Measurements from ENCODE around the gene PAGR1. TPM values are rescaled to one million over a fixed set of nuclear protein-coding genes. Genes with fewer than 3 reads are reported as not detected.
"Not testable (repeated sequence)": the region's sequence is repeated elsewhere in the genome, so short reads cannot be mapped to it uniquely, and the experiment has no call there.

The PAGR1 gene
- total RNA-seq, 1 donor from 2014 or later = 13.2 TPM

DNA sequence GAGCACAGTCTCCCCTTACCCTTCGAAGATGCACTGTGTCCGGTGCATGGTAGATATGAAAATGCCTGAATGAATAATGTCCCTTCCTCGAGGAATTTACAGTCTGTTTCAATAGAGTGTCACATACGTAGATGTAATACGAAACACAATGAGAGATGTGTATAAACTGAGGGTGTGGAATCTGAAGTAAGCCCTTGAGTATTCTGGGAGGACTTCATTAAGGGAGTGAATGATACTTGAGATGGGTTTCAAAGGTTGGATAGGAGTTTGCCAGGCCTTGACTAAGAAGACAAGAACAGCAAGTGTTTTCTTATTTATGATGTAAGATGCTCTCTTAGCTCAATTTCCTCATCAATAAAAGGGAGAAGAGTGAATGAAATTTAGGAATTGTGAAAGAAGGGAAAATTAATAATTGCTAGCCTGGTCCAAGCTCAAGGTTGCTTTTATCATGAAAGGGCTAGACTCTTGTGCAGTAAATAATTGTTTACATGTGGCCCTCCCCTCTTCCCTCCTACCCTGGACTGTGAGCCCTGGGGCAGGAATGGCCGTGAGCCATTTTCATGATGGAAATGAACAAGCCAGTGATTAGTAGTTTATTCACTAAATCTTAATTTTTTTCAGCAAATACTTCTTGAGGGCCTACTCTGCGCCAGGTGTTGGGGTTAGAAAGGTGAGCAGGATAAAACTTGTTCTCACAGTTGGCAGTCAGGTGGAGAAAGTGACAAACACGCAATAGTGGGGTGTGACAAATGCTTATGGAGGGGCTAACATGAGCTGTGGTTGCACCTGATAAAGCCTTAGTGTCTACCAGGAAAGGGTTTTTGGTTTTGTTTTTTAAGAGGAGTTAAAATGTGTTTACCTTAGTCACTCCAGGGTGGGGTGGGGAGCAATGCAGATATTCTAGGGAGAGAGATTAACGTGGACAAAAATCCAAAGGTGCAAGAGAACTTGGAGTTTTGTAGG, 23.8 kb upstream of the PAGR1 start:
- no peak for DNase-seq (ENCODE audit: low read depth in 2 of 2)

DNA sequence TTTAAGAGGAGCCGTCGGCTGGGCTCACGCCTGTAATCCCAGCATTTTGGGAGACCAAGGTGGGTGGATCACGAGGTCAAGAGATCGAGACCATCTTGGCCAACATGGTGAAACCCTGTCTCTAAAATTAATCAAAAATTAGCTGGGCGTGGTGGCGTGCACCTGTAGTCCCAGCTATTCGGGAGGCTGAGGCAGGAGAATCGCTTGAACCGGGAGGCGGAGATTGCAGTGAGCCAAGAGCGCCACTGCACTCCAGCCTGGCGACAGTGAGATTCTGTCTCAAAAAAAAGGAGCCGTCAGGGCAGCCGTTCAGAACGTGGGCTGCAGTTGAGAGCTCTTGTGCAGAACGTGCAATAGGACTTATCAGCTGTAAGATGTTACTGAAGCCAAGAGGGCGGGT, 22.8 kb upstream of the PAGR1 start:
- not testable (repeated sequence) for DNase-seq (ENCODE audit: low read depth in 2 of 2)

DNA sequence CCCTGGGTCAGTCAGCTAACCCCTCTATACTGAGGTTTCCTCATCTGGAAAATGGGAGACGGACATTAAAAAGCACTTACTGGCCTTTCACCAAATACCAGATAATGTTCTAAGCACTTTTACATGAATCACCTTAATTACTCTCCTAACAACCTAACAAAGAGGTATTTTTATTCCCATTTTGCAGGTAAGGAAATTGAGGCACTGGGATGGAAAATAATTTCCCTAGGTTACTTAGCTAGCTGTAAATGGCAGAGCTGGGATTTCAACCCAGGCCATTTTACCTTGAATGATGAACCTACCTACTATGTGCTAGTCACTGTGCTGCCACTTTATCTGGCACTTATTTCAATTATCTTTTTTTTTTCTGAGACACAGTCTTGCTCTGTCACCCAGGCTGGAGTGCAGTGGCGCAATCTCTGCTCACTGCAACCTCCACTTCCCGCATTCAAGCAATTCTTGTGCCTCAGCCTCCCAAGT, 21.7 kb upstream of the PAGR1 start:
- no peak for DNase-seq (ENCODE audit: low read depth in 2 of 2)

DNA sequence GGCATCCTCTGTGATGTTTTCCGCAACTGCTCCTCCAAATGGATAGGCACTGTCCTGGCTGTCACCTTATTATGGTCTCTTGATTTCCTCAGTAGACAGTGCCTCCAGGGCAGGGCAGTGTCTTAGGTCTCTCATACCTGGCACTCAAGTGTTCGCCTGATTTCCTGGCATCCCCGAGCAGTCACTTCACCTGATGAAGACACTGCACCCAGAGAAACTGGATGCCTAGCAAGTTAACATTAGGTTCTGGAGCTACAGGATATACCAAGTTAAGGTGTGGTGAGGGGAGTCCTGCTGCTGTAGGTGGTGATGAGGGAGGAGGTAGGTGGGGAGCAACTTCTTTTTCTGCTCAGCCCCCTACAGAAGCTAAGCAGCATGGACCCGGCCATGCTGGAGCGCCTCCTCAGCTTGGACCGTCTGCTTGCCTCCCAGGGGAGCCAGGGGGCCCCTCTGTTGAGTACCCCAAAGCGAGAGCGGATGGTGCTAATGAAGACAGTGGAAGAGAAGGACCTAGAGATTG, 13.5 kb upstream of the PAGR1 start:
- no peak for DNase-seq (ENCODE audit: low read depth in 2 of 2)

DNA sequence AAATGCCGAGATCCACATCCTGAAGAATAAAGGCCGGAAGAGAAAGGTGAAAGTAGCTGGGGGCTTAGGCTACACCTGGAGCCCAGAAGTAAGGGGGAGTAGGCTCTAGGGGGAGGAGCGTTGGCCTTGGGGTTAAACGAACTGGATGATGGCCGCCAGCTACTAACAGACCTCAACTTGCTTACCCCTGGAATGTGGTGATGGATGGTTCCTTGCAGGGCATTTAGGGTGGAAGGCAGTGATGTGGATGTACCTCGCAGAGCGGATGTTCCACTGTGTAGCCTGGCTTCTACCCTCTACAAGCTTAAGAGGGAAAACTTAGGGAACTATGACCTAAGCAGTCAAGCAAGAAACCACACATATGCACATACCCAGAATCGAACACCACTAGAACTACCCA, 11.9 kb upstream of the PAGR1 start:
- no peak for DNase-seq (ENCODE audit: low read depth in 2 of 2)

DNA sequence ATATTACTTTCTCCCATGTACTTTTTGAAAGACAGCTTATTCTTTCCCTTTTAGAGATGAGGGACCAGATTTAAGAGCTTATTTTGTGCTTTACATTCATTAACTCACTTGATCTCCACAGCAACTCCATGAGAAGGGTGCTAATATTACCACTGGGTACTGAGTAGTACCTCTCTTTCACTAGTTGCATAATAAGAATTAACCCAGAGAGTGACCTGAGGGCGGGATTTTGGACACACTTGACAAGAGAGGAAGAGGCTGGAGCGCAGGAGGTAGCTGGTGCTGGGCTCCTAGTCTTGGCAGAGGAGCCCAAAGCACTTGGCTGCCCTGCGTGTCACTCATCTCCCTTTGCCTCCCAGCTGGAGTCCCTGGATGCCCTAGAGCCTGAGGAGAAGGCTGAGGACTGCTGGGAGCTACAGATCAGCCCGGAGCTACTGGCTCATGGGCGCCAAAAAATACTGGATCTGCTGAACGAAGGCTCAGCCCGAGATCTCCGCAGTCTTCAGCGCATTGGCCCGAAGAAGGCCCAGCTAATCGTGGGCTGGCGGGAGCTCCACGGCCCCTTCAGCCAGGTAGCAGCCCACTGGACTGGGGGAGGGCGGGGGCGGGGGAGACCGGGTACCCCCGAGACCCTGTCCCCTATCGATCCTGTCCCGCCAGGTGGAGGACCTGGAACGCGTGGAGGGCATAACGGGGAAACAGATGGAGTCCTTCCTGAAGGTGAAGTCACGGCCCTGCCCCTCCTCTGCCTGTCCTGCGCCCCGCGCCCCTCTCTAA, 11.3 kb upstream of the PAGR1 start:
- peak in 1 of 2 donors; percentile 26 for DNase-seq (ENCODE audit: low read depth in 2 of 2)

DNA sequence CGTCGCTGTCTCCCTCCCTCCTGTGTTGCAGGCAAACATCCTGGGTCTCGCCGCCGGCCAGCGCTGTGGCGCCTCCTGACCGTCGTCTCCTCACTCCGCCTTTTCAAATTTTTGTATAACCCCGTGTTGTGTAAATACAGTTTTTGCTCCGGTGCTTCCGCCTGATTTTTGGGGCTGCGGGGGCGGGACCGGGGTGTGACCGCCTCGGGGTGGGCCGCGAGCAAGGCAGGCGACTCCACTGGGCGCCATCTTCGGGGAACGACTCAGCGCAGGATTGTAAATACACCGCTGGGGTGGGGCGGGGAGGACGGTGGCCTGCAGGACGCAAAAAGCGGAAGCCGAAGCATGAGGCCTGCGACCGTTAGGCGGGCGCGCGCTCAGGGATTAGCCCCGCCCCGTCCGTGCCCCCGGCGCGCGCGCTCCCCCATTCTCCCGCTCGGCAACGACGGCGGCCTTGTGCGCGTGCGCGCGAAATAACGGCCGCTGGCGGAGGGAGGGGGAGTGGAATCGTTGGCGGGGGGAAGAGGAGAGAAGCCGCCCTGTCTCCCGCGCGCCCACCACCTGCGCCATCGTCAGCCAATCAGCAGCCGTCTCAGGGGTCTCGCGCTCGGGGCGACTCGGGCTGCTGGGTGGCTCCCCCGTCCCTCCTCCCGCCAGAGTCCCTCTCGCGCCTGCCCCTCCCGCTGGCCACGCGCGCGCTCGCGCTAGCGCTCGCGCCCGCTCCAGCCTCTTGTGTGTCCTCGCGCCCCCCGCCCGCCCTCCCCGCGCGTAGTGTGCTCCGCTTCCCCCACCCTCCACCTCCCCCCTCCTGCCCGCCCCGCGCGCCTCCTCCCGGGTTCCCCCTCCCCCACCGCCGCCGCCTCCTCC, 10.5 kb upstream of the PAGR1 start:
- peak; percentile 92 to 98 for DNase-seq (ENCODE audit: low read depth in 2 of 2)

DNA sequence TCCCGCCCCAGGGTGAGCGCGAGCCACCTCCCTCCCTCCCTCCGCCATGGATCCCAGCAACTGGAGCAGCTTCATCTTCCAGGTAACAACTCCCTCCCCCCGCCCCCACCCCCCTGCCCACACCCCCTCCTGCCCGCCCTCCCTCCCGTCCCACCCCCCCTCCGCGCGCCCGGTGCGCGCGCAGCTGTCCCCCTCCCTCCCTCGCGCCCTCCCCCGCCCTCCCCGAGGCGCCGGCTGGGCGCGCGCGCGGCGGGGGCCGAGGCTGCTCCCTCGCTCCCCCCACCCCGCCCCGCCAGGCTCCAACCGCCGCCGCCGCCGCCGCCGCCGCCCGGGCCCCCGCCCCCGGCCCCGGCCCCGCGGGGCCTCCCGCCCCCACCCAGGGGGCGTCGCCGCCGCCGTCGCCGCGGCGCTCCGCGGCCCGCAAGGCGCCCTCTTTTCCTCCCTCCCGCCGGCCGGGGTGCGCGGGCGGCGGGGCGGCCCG, 9.8 kb upstream of the PAGR1 start, which contains the start of gene MAZ:
MAZ (plus strand) TSS at position 431 of the 481 bp plus-strand sequence. CDS start 173 bp downstream, outside the sequence.
- DNase-seq (ENCODE audit: low read depth in 2 of 2) = no peak

DNA sequence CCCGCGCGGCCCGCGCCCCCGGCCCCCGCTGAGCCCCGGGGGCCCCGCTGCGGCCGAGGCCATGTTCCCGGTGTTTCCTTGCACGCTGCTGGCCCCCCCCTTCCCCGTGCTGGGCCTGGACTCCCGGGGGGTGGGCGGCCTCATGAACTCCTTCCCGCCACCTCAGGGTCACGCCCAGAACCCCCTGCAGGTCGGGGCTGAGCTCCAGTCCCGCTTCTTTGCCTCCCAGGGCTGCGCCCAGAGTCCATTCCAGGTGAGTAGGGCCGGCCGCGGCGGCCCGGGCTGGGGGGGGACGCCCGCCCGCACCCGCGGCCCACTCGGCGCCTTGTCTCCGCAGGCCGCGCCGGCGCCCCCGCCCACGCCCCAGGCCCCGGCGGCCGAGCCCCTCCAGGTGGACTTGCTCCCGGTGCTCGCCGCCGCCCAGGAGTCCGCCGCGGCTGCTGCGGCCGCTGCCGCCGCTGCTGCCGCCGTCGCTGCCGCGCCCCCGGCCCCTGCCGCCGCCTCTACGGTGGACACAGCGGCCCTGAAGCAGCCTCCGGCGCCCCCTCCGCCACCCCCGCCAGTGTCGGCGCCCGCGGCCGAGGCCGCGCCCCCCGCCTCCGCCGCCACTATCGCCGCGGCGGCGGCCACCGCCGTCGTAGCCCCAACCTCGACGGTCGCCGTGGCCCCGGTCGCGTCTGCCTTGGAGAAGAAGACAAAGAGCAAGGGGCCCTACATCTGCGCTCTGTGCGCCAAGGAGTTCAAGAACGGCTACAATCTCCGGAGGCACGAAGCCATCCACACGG, 9.1 kb upstream of the PAGR1 start:
- DNase-seq (ENCODE audit: low read depth in 2 of 2) = peak in 1 of 2 donors; percentile 33

DNA sequence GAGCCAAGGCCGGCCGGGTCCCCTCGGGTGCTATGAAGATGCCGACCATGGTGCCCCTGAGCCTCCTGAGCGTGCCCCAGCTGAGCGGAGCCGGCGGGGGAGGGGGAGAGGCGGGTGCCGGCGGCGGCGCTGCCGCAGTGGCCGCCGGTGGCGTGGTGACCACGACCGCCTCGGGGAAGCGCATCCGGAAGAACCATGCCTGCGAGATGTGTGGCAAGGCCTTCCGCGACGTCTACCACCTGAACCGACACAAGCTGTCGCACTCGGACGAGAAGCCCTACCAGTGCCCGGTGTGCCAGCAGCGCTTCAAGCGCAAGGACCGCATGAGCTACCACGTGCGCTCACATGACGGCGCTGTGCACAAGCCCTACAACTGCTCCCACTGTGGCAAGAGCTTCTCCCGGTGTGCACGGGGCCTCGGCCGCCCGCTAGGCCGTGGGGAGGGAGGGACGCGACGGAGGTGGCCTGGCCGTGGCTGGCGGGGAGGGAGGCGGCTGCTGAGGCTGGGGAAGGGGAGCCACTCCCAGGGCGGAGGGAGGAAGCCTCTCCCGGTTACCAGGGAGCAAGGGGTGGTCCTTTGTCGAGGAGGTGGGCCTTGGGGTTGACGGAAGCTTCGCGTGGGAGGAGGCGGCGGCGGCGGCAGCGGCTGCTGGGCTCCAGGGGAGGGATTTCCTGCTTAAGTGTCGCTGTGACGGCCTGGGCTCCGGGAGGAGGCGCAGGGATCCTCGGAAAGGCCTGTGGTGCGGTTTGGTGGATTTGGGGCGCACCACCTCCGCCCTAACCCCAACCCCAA, 8.3 kb upstream of the PAGR1 start:
- peak; percentile 84 to 93 for DNase-seq (ENCODE audit: low read depth in 2 of 2)

DNA sequence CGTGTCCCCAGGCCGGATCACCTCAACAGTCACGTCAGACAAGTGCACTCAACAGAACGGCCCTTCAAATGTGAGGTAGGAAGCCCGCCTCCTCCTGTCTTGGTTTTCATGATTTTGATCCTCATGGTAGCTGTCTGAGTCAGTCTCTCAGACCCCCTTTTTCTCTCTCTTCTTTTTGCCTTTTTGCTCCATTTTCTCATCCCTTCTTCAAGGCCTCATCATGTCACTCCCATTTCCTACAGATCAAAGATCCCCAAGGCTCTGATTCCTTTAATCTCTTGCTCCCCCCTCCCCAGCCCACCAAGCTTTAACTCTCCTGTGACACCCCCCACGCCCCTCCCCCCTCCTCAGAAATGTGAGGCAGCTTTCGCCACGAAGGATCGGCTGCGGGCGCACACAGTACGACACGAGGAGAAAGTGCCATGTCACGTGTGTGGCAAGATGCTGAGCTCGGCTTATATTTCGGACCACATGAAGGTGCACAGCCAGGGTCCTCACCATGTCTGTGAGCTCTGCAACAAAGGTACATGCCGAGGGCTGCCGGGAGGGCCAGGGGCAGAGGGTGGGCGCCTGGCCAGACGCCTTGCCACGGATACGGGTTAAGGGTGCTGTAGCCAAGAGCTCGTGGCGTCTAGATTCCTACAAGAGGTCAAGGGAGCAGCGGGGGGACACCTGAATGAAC, 7.6 kb upstream of the PAGR1 start:
- DNase-seq (ENCODE audit: low read depth in 2 of 2) = no peak

DNA sequence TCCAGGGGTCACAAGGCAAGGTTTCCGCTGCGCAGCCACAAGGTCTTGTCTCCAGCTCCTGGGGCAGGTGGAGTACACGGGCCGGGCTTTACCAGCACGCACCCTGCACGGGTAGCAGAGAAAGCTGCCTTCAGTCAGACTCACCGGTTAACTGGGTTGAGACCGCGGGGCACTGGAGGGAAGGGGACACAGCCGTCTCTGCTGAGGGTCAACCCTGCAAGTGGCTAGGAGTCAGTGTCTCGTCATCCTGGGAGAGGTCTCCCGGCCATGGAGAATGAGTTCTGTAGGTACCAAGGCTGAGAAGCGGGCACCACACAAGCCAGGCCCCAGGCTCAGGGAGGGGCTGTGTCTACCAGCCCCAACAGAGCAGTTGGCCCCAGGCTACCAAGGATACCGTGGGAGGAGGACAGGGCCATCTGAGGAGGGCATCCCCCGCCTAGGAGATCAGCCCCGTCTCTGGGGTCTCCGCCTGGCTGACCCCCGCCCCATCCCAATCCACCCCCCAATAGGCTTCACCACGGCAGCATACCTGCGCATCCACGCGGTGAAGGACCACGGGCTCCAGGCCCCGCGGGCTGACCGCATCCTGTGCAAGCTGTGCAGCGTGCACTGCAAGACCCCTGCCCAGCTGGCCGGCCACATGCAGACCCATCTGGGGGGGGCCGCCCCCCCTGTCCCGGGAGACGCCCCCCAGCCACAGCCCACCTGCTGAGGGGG, 6.8 kb upstream of the PAGR1 start:
- no peak for DNase-seq (ENCODE audit: low read depth in 2 of 2)

DNA sequence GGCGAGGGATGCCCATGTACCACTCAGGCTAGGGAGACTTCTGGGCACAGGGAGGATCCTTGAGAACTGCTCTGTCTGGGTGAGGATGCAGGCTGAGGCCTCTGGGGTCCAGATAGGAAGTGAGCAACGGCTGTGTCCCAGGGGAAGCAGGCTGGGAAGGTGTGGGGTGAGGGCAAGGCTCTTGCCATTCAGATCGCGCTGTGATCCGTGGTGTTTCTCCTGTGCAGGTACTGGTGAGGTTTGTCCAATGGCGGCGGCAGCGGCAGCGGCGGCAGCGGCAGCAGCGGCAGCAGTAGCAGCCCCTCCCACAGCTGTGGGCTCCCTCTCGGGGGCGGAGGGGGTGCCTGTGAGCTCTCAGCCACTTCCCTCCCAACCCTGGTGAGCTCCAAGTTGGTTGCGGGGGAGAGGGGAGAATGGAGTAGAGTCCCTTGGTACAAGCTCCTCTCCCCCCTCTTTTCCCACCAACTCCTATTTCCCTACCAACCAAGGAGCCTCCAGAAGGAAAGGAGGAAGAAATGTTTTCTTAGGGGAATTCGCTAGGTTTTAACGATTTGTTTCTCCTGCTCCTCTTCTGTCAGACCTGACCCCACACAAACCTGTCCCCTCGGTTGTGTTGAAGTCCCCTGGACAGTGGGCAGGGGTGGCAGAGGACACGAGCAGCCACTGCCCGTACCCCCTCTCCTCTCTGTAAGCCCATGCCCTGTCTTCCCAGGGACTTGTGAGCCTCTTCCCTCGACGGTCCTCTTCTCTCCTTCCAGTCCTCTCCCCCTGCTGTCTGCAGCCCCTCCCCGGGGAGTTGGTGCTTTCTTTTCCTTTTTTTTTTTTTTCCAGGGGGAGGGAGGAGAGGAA, 5.9 kb upstream of the PAGR1 start:
- no peak for DNase-seq (ENCODE audit: low read depth in 2 of 2)

DNA sequence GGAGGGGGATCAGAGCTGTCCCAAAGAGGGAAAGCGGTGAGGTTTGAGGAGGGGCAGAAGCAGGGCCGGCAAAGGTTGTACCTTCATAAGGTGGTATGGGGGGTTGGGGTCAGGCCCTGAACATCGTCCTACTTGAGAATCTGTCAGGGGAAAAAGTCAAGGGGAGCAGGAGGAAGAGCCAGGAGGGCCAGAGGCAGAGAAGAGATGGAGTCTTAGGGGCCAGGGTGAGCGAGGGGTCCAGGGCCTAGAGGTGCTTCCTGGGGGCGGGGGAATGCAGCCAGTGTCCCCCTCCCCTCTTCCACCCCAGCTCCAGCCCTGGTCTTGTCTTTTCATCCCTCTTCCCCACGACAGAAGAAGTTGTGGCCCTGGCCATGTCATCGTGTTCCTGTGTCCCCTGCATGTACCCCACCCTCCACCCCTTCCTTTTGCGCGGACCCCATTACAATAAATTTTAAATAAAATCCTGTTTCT, 5.2 kb upstream of the PAGR1 start:
- DNase-seq (ENCODE audit: low read depth in 2 of 2) = no peak

DNA sequence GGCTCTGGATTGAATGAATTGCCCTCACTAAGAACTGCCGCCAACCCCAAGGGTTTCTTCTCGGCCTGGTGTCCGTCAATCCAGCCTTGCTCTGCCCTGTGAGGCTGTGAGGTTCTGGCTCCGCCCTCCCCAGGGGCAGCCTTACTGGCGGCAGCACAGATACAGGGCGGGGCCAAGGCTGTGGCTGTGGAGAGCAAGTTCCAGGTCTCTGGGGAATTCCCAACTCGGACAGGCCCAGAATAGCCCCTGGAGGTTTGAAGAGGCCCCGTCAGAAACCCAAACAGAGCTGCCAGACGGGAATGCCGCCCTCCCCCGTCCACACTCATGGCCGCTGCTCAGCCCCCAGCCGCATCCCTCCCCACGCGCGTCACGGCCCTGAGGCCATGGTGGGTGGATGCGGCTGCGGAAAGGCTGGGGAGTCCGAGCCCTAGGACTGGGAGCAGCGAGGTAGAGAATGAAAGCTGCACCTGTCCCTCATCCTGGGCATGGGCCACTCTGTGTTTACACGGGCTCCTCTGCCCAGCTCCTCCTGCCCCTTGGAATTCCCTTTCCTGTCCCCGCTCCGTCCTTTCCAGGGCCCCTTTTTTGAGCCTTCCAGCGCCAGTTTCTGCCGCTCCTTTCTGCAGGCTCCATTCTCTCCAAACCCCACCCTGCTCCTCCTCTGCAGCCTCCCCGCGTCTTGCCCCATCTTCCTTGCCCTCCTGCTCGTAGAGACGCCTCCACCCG, 4.6 kb upstream of the PAGR1 start:
- DNase-seq (ENCODE audit: low read depth in 2 of 2) = peak in 1 of 2 donors; percentile 95

Data from dermis microvascular lymphatic vessel endothelial cell (primary cell).